HG02973 (cell line): ENCODE measurements around the gene FLRT1.

ENCODE experiments used
- ATAC-seq: cut with Tn5 transposase; IDR thresholded peaks from one replicate; pipeline ENCODE4 v1.9.1; 2021; ENCODE audit warnings: moderate library complexity; ENCODE audit not compliant: unreplicated experiment

Gene FLRT1

DNA sequence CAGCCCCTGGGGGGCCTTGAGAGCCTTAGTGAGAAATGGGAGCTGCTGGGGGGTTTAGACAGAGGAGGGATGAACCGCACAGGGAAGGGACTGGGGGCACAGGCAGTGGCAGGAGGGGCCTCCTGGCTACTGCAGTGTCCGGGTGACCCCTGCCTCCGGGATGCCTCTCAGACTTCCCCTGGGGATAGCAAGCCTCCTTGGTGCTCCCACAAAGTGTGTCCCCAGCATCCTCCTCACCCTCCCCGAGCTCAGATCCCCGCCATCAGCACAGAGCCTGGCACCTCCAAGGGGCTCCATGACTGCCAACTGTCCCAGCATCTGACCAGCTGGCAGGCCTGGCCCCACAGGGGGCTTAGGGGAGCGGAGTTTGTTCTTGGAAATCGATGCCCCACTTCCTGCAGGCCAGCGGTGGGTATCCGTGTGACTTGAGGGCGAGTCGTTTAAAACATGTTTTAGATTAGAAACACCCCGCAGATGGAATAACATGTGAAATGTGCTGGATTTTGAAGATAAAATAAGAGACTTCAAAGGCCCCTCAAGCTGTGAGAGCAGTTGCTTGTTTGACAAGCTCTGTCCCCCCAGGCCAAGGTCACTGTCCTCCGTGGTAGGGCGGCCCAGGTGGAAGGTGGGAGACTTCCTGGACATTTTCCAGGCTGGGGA, 13.5 kb upstream of the FLRT1 start:
- ATAC-seq = no peak

DNA sequence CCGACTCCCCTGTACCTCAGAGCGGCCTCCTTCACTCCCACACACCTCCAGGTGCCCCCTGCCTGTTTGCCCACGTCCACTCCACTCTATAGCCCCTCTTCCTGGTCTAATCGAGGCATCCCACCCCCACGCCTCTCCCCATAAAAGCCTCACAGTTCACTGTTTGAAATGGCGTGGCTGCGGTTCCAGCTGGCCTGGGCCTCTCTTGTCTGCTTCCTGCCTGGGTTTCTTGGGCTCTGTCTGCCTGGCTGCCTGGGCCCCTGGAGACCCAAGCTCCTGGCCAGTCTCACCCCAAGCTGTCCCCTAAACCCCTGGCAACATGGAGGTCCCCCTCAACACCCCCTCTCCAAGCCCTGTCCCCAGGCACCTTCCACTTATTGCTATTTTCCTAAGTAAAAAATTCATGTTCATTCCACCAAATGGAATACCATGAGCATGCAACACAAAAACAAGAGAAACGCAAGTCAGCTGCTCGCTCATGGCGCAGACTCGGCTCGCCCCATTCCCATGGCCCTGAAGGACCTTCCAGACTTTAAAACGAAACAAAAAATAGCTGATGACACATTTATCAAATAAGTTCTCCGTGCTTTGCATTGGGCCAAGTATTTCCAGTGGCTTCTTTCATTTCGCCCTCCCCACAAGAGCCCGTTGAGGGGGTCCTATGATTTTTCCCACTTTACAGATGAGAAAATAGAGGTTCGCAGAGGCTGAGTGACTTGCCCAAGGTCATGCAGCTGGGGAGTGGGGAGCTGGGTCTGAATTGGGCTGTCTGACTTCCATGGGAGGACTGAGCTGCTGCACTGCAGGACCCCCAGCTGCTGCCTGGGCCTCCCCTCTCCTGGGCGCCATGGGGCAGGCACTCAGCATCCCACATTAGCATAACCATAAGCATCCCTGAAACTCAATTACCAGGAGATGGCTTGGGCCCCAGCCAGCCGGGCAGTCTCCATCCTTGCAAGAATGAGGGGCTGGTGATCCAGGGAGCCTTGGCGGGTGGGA, 11.7 kb upstream of the FLRT1 start:
- ATAC-seq = no peak

GRCh38 chr11:64025205-64025604, 10.5 kb upstream of the FLRT1 start:
- ATAC-seq = no peak

DNA sequence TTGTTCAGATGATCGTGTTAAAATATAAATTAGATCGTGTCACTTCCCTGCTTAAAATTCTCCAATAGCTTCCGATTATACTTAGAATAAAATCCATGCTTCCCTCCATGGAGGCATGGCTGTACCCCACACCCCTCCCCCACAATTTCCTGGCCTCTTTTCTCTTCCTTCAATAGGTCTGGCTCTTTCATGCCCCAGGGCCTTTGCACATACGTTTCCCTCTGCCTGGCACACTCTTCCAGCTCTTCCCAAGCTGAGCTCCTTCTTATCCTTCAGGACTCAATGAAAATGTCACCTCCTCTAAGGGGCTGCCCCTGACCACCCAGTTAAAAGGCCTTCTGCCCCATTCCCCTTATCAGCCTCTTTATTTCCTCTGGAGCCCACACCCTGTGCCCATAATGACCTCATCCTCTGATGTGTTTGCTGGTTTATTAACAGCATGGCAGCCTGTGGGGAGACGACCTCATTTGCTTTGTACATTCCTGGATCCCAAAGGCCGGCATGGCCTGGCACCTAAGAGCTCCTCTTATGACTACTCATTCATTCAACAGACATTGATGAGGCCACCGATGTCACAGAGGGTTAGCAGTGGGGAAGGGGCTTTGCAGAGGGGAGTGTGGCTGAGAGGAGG, 9.0 kb upstream of the FLRT1 start:
- no peak for ATAC-seq

DNA sequence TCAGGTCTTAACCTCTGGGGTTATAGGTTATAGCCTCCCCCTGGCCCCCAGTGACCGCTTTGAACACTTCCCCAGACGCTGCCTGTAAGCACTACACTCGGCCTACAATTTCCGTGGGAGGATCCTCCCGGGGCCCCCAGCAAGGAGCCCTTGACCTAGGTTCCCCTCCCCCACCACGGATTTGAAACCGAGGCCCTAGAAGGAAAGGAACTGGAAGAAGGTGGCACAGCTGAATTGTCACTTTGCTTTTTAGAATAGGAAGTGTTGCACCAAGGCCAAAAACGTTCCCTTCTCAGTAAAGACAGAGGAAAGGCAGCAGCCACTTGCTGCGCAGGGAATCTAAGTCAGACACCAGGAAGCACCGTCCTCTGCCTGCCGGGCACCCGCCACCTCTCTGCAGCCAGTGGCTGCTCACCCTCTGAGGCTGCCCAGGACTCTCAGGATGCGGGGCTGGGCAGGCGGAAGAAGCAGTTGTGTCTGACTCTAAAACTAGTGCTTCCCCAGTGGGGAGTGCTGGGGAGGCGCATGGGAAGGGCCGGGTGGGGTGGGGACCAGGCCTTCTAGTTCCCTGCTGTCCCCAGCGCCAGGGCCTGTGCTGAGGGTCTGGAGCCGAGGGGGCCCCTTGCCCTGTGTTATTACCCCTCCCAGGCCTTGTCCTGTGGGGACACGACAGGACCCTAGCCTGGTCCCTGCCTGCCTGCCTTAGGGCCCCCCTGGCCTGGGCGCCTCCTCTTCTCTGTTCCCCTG, 7.9 kb upstream of the FLRT1 start:
- ATAC-seq = no peak

- ATAC-seq = no peak
Measured at GRCh38 chr11:64028398-64029115, 7.2 kb upstream of the FLRT1 start.

- no peak for ATAC-seq
Measured at GRCh38 chr11:64029773-64030172, 6.0 kb upstream of the FLRT1 start.

- ATAC-seq = no peak
Measured at GRCh38 chr11:64031001-64031400, 4.7 kb upstream of the FLRT1 start.

DNA sequence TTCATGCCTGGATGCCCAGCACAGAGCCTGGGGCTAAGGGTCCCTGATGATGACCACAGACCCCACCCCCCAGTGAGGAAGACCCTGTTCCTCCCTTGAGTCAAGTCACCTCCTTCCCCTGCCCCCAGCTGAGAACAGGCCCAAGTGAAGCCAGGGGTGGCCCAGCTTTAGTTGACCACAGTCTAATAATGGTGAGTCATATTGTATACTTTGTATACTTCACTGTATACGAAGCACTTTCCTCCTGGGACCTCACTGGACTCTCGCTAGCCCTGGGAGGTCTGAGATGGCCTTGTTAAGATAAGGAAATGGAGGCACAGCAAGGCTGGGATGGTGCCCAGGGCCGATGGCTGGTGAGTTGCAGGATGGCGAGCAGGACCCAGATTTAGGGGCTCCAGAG, 3.7 kb upstream of the FLRT1 start:
- no peak for ATAC-seq

DNA sequence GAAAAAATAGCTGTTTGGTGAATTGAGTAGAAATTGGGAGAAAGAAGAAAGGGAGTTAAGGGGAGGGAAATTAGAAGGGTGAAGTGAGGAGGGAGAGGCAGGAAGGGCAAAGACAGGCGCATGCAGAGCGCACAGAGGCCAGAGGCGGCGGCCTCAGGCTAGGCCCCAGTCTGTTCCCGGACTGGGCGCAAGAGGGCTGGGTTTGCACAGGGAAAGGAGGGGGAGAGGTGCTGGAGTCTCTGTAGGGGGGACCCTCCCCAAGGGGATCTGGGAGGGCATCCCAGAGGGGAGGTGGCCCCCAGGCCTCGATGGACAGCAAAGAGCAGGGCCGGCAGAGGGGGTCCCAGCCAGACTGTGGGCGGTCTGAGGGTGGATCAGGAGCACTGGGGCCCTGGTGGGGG, 1.3 kb upstream of the FLRT1 start:
- no peak for ATAC-seq

DNA sequence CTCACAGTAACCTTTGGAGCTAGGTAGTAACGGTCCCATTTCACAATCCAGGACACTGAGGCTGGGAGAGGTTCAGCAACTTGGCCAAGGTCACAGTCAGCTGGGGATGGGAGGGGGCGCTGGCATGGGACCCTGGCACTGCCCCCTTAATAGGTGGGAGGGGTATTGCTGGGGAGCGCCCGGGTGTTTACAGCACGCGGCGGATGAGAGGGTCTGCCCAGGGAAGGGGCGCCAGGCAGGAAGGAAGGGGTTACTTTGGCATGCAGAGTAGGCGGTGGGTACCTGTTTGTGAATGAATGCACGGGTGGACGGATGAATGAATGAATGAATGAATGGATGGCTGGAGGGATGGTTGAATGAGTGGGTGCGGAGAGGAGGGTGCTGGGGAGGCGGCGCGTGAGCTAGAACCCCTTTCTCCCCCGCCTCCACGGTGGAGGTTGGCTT, 628 bp upstream of the FLRT1 start:
- ATAC-seq = no peak

DNA sequence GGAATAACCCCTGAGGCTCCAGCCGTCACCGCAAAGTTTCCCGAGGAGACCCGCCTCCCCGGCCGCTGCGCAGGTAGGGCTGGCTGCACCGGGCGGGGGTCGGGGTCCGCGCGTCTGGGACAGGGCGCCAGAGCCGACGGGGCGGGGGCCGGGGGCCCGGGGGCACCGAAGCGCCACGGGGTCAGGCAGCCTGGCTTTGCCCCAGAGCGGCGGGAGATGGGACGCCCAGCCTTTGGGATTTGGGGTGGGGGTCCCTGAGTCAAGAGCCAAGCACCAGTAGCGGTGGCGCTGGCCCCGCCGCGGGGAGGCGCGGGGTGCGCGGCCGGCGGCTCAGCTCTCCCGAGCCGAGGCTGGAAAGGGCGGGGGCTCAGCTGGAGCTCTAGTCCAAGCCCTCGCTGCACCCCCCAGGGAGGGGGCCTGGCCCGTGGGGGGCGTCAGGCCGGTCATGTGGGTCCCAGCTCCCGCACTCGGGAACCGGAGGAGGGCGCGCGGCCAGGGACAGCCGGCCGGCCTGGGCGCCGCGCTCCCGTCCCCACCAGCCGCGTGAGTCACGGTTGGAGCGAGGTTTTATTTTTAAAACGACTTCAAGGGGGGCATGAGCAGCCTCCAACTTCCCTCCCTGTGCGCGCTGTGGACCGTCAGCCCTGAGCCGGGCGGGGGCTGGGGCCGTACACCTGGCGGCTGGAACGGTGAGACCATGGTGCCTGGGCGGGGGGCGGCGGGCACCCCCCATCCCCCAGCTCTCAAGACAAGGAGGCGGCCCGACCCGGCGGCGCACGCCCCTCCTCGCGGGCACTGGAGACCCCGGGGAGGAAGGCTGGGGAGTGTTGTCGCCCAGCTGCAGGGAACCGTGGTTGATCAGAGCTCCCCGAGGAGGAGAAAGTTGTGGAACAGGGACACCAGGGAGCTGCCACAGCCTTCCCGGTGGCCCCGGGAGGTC, 626 bp downstream of the FLRT1 start:
- ATAC-seq = no peak

GRCh38 chr11:64037027-64037634, 1.4 kb downstream of the FLRT1 start:
- ATAC-seq = no peak

- no peak for ATAC-seq
Measured at GRCh38 chr11:64038500-64038899, 2.8 kb downstream of the FLRT1 start.

DNA sequence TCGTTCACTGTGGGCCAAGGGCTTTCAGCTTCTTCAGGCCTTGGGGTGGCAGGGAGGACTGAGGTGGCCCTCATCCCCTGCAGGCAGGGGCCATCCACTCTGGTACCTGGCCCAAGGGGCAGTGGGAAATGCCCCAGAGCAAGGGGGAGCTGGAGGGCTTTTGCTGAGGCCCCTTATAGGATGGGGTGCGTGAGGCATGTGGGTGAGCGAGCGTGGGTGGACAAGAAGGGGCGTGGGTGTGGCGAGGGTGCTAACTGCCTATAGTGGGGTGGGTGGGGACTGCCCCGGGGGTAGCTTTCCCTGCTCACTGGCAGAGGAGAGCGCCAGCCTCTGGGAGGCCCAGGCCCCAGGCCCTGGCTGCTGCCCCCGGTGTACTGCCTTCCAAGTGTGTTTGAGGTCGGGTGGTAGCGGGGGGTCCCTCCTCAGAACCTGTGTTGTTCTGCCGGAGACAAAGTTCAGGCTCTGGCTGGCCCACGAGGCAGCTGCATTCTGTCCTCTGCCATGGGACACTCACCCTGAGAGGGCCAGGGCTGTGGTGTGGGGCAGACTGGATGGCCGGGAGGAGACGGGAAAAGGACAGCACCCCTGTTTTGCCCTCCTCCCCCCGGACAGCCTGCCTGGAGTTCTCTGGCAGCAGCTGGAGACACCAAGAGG, 3.4 kb downstream of the FLRT1 start:
- ATAC-seq = no peak

DNA sequence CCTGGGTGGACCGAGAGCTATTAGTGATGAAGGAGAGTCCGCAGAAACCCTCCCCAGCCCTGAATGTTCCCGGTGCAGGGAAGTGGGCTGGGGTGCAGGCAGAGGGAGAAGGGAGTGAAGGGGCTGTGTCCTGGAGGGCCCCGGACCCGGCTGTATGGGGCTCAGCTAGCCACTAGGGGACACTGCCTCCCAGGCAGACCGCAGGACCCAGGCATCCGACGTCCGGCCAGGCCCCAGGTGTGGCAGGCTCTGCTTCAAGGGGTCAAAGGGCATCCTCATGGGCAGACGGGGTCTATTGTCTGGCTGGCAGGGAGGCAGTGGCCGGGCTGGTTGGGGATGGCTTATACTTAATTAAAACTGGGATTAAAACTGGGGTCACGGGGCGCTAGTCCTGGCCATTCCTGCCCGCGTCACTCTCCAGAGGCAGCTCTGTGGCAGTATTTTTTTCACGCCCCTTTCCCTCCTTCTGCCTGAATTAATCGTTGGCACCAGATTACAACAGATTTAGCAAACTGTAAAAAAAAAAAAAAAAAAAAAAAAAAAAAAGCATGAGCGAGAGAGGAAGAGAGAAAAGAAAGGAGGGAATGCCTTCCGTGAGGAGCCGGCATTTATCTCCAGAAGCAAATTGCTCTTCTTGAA, 5.1 kb downstream of the FLRT1 start:
- no peak for ATAC-seq

- no peak for ATAC-seq
Measured at GRCh38 chr11:64041846-64042245, 6.1 kb downstream of the FLRT1 start.

DNA sequence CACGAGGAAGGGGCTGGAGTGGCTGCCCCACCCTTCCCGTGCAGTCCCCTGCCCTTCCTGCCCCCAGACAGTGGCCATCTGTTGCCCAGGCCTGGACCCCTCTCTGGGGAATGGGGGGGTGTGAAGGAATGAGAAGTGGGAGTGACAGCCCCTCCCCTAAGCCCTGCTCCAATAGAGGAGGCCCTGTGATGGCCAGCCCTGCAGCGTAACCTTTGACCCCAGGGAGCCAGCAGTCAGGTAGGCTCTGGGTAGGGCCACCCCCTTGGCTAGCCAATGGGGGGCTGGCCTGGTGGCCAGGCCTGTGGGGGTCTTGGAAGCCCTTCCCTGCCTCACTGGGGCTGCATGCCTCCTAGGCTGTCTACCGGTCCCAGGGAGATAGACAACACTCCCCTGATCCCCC, 6.6 kb downstream of the FLRT1 start:
- no peak for ATAC-seq
